Endometrial microvascular endothelial cells (primary cell): ENCODE measurements around the gene VMAC. TPM values are rescaled to one million over a fixed set of nuclear protein-coding genes. Genes with fewer than 3 reads are reported as not detected.

Source experiments
- in situ Hi-C: cut with HindIII; loops from 2 replicates; pipeline ENCODE4 v1.10.0; 2017; ENCODE audit warnings: low sequenced_read_pairs, low pct_unique_long_range_greater_than_20kb; ENCODE audit errors: inconsistent ontology term
- total RNA-seq: library from RNA; depleted of rRNA; stranded (reverse); fragments of >200 nt; gene quantifications from one replicate; pipeline ENCODE4 v1.2.3, GENCODE V29; 2015; ENCODE audit errors: inconsistent ontology term

VMAC gene
- total RNA-seq, 1 donor from 2014 or later, result 8.5 TPM

- in situ Hi-C loops, result no loop called here
Measured at GRCh38 chr19:5899728-5900526, 4.7 kb upstream of the VMAC start.

- in situ Hi-C loops, result no loop called here
Measured at GRCh38 chr19:5900976-5901375, 3.7 kb upstream of the VMAC start.

GRCh38 chr19:5903056-5903623 is 1.5 kb upstream of the VMAC start:
- in situ Hi-C loops, result no loop called here

DNA sequence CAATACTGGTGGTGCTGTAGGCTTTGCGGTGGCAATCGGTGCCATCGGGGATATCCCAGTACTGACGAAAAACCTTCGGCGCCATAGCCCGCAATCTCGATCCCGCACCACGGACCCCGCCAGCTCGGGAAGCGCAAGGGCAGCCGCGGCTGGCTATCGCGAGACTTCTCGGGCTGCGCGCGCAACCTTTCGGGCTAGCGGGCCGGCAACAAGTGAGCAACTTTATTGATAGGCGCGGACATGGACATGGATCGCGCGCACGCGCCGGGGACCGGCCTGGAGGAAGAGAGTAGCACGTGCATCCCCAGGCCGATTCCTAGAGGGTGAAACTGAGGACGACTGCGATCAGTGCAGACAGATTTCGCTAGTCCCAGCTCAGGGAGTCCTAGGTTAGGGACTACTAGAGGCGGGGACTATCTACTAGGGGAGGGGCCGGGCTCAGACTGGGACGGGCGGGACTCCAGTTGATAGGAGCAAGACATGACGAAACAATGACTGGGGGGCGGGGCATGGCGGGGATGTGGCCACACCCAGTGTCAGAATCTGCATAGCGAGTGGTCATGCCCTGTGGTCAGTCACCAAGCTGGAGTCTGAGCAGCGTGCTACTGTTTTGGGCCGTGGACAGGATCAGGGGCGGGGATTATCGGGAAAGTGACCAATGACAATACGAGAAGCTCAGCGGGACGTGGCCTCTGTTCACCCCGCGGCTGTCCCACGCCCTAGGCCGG is 884 bp upstream of the VMAC start, which contains the start of gene NDUFA11:
TSS of gene NDUFA11 (minus strand) at position 167 of the 728 bp plus-strand sequence. CDS start at position 85, 82 bp downstream.
- in situ Hi-C loops, result no loop called here

DNA sequence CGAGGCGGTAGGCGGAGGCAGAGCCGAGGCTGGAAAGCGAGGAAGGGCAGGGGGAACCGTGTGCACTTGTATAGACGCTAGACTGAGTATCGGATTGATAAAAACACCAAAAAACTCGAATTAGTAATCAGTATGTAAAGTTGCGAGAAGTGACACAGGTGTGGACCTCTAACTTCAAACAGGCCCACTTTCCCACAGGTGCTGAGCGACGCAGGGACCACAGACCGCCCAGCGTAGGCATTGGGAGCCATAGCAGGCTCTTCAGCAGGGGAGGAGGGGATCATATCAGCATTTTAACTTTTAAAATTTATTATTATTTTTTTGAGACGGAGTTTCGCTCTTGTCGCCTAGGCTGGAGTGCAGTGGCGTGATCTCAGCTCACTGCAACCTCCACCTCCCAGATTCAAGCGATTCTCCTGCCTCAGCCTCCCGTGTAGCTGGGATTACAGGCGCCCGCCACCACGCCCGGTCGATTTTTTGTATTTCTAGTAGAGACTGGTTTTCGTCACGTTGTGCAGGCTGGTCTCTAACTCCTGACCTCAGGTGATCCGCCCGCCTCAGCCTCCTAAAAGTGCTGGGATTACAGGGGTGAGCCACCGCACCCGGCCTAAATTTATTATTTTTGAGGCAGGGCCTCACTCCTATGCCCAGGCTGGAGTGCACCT is 574 bp downstream of the VMAC start:
- in situ Hi-C loops, result no loop called here

- in situ Hi-C loops, result no loop called here
Measured at GRCh38 chr19:5907241-5907640, 2.6 kb downstream of the VMAC start.

DNA sequence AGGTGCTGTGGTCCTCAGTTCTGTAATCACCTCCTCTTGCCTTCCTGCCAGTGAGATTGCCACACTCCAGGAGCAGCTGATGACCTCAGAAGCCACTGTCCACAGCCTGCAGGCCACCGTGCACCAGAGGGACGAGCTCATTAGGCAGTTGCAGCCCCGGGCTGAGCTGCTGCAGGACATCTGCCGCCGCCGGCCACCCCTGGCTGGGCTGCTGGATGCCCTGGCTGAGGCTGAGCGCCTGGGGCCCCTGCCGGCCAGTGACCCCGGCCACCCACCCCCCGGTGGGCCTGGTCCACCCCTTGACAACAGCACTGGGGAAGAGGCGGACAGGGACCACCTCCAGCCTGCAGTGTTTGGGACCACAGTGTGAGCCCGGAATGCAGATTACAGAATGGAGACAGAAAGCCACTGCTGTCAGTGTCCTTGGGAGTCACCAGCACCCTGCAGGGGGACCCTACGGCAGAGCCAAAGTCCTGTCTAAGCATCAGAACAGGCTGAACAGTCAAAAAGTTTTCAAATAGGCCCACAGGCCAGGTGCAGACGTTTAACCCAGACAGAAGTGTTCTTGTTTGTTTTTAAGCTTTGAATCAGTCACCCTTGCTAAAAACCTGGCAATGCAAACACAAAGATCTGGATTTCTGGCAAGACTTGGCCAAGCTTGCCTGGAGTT is 4.2 kb downstream of the VMAC start:
- in situ Hi-C loops, result no loop called here

GRCh38 chr19:5910638-5910907 is 5.9 kb downstream of the VMAC start:
- in situ Hi-C loops, result no loop called here

GRCh38 chr19:5911366-5911765 is 6.7 kb downstream of the VMAC start:
- in situ Hi-C loops, result no loop called here

DNA sequence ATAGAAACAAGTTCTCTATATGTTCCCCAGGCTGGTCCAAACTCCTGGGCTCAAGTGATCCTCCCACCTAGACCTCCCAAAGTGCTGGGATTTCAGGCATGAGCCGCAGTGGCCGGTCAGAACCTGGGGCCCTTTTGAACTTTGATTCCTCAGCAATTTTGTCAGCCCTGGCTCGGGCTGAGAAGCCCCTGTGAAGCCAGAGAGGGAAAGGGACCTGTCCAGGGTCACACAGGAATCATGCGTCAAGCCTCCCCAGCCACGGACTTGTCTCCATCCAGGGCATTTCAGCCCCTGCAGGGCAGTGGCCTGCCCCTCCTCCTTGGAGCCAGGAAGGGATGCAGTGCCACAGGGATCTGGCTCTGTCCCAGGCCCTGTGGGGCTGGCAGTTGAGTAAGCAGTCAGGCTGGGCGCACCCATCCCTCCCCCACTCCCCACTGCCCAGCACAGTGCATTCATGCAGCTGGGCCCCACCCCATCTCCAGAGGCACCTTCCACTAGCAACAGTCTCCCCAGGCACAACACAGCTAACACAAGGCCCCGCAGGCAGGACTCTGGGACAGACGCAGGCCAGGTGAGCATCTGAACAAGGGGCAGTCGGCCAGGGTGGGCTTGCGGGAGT is 9.2 kb downstream of the VMAC start, which contains the start of gene CAPS:
TSS of gene CAPS (plus strand) at position 516 of the 619 bp plus-strand sequence. CDS start 153 bp downstream, outside the sequence.
- in situ Hi-C loops, result no loop called here

- in situ Hi-C loops, result no loop called here
Measured at GRCh38 chr19:5914358-5914774, 9.7 kb downstream of the VMAC start.

- in situ Hi-C loops, result no loop called here
Measured at GRCh38 chr19:5914946-5915781, 10.5 kb downstream of the VMAC start.

DNA sequence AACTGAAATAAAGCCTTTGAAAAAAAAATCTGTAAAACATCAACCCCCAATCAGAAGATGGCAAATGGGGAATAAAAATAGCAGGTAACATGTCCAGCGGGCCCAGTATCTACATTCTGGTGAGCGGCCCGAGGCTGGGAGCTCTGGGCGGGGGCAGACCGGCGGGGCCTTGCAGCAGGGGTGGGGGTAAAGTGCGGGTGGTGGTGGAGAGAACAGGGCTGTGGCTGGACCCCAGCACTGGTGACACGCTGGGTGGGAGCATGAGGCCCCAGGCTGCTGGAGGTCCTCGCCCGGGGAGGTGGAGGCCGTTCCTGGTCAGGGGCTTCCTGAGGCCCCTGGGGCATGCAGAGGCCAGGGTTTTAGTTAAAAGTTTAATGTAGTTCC is 11.1 kb downstream of the VMAC start:
- in situ Hi-C loops, result no loop called here

GRCh38 chr19:5916181-5916708 is 11.6 kb downstream of the VMAC start:
- in situ Hi-C loops, result no loop called here

DNA sequence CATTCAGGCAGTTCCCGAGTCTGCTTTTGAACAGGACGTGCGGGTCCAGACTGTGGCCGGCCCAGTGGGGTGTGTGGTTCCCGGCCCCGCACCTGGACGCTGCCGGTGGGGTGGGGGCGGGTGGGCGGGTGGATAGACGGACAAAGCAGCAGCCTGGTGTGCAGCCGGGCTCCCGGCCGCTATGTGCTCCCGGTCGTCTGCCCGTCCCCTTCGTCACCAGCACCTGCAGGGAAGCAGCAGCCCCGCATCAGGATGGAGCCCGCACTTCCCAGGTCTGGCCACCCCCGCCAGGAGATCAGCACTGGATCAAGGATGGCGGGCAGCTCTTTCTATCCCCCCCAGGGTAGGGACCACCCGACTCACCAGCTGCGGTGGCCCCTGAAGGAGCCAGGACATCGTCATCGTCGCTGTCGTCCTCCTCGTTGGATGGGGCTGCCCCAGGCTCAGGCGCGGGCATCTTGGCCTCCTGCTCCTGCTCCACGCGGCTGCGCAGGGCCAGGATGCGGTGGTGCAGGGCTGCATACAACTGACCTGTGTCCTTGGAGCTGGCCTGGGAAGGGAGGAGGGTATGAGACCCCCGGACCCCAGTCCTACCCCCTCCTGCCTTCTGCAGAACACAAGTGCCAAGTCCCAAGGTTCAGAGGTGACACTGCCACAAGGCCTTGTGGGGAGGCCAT is 12.9 kb downstream of the VMAC start:
- in situ Hi-C loops, result no loop called here

DNA sequence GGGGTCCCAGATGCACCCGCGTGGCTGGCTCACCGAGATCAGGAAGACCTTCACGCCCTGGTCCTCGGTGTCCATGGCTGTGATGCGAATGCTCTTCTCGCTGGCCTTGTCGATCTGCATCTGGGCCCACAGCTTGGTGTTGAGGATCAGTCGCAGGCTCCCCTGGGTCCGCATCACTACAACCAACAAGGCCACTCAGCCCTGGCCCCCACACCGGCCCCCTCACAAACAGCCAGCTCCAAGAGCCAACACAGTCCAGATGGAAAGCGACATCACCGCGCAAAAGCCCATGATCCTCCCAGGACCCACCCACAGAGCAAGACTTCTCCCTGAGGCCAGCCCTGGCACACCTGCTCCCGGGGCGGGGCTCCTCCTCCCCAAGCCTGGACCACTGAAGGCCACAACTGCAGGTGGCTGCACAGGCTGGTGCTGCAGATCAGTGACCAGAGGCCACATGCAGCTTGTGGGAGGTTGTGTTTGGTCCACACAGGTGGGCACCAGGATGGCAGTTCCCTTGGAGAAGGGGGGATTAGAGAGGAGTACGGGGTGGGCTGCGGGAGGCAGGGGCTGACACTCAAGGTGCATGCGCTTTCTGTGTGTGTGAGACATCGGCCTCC is 13.9 kb downstream of the VMAC start:
- in situ Hi-C loops, result no loop called here
